ENCODE measurements around the gene DNAH14. TPM values are rescaled to one million over a fixed set of nuclear protein-coding genes. Genes with fewer than 3 reads are reported as not detected.
"Not testable (repeated sequence)": the region's sequence is repeated elsewhere in the genome, so short reads cannot be mapped to it uniquely, and the experiment has no call there.

The DNAH14 gene
- total RNA-seq, 2 experiments from 2014 or later: not detected

- H3K4me3 Mint-ChIP-seq: no peak overlapping the region
- no peaks in the 10 kb centered on the region for H3K4me1 Mint-ChIP-seq (ENCODE audit: low read depth)
- H3K36me3 Mint-ChIP-seq (ENCODE audit: low read depth): no peaks in the 10 kb centered on the region
- DNase-seq (no peak), ATAC-seq (no peak)
- H3K27me3 Mint-ChIP-seq (ENCODE audit: low read depth): peaks cover 2% of the 10 kb centered on the region
- no peak overlapping the region for H3K27ac Mint-ChIP-seq
- ChIA-PET POLR2A (no interaction called here), CTCF (no interaction called here)
- H3K9me3 Mint-ChIP-seq (ENCODE audit: insufficient read depth): no peaks in the 10 kb centered on the region
These were observed 30.2 kb downstream of the DNAH14 start for GRCh38 chr1:224959656-224960055.

- no peak for ATAC-seq
- POLR2A ChIA-PET: no interaction called here
- Mint-ChIP-seq H3K27ac (no peak overlapping the region), H3K36me3 (ENCODE audit: low read depth) (no peaks in the 10 kb centered on the region), H3K4me3 (no peak overlapping the region), H3K4me1 (ENCODE audit: low read depth) (peaks cover 6% of the 10 kb centered on the region), H3K9me3 (ENCODE audit: insufficient read depth) (no peaks in the 10 kb centered on the region), H3K27me3 (ENCODE audit: low read depth) (peaks cover 2% of the 10 kb centered on the region)
- DNase-seq: no peak
- CTCF ChIA-PET: no interaction called here
These were observed 50.7 kb downstream of the DNAH14 start for GRCh38 chr1:224980181-224980580.

- H3K4me1 Mint-ChIP-seq (ENCODE audit: low read depth); H3K36me3 Mint-ChIP-seq (ENCODE audit: low read depth); H3K27me3 Mint-ChIP-seq (ENCODE audit: low read depth); H3K4me3 Mint-ChIP-seq; POLR2A ChIA-PET; H3K27ac Mint-ChIP-seq; ATAC-seq; H3K9me3 Mint-ChIP-seq (ENCODE audit: insufficient read depth); DNase-seq; CTCF ChIA-PET: not testable (repeated sequence)
These were observed 52.5 kb downstream of the DNAH14 start for GRCh38 chr1:224981922-224982354.

GRCh38 chr1:224988042-224988441, 58.6 kb downstream of the DNAH14 start:
- ATAC-seq: no peak
- peaks cover 2% of the 10 kb centered on the region for H3K27me3 Mint-ChIP-seq (ENCODE audit: low read depth)
- H3K9me3 Mint-ChIP-seq (ENCODE audit: insufficient read depth): no peaks in the 10 kb centered on the region
- ChIA-PET CTCF (no interaction called here), POLR2A (no interaction called here)
- no peak for DNase-seq
- no peak overlapping the region for H3K27ac Mint-ChIP-seq
- H3K4me1 Mint-ChIP-seq (ENCODE audit: low read depth): no peaks in the 10 kb centered on the region
- no peaks in the 10 kb centered on the region for H3K36me3 Mint-ChIP-seq (ENCODE audit: low read depth)
- H3K4me3 Mint-ChIP-seq: no peak overlapping the region

GRCh38 chr1:224989615-224990014, 60.1 kb downstream of the DNAH14 start:
- Mint-ChIP-seq H3K4me3 (no peak overlapping the region), H3K27ac (no peak overlapping the region), H3K9me3 (ENCODE audit: insufficient read depth) (peaks cover under 1% of the 10 kb centered on the region), H3K36me3 (ENCODE audit: low read depth) (no peaks in the 10 kb centered on the region), H3K27me3 (ENCODE audit: low read depth) (no peaks in the 10 kb centered on the region), H3K4me1 (ENCODE audit: low read depth) (no peaks in the 10 kb centered on the region)
- ATAC-seq (no peak), DNase-seq (no peak)
- ChIA-PET CTCF (interaction anchor here (1.0 kb wide), 1 partner anchor 67 kb away, joined by 4 read pairs; no protein-coding TSS in a partner anchor), POLR2A (no interaction called here)

GRCh38 chr1:224991550-224991949, 62.1 kb downstream of the DNAH14 start:
- ATAC-seq; H3K27me3 Mint-ChIP-seq (ENCODE audit: low read depth); H3K4me3 Mint-ChIP-seq; H3K4me1 Mint-ChIP-seq (ENCODE audit: low read depth); H3K27ac Mint-ChIP-seq; CTCF ChIA-PET; H3K9me3 Mint-ChIP-seq (ENCODE audit: insufficient read depth); DNase-seq; POLR2A ChIA-PET; H3K36me3 Mint-ChIP-seq (ENCODE audit: low read depth): not testable (repeated sequence)

GRCh38 chr1:224995602-224996001, 66.1 kb downstream of the DNAH14 start:
- CTCF ChIA-PET: no interaction called here
- H3K36me3 Mint-ChIP-seq (ENCODE audit: low read depth): no peaks in the 10 kb centered on the region
- no peak overlapping the region for H3K4me3 Mint-ChIP-seq
- H3K9me3 Mint-ChIP-seq (ENCODE audit: insufficient read depth): peaks cover 5% of the 10 kb centered on the region
- H3K27ac Mint-ChIP-seq: no peak overlapping the region
- POLR2A ChIA-PET: interaction anchor here (0.7 kb wide), 1 partner anchor 257 kb away, joined by 3 read pairs; no protein-coding TSS in a partner anchor
- DNase-seq (no peak), ATAC-seq (no peak)
- no peaks in the 10 kb centered on the region for H3K27me3 Mint-ChIP-seq (ENCODE audit: low read depth)
- H3K4me1 Mint-ChIP-seq (ENCODE audit: low read depth): no peaks in the 10 kb centered on the region

GRCh38 chr1:224996266-224996665, 66.8 kb downstream of the DNAH14 start:
- CTCF ChIA-PET: no interaction called here
- Mint-ChIP-seq H3K4me1 (ENCODE audit: low read depth) (no peaks in the 10 kb centered on the region), H3K36me3 (ENCODE audit: low read depth) (no peaks in the 10 kb centered on the region), H3K9me3 (ENCODE audit: insufficient read depth) (peaks cover 5% of the 10 kb centered on the region), H3K4me3 (no peak overlapping the region), H3K27ac (no peak overlapping the region), H3K27me3 (ENCODE audit: low read depth) (no peaks in the 10 kb centered on the region)
- DNase-seq: no peak
- no peak for ATAC-seq
- POLR2A ChIA-PET: interaction anchor here (0.7 kb wide), 1 partner anchor 257 kb away, joined by 3 read pairs; no protein-coding TSS in a partner anchor

GRCh38 chr1:224998185-224998584, 68.7 kb downstream of the DNAH14 start:
- Mint-ChIP-seq H3K4me1 (ENCODE audit: low read depth) (no peaks in the 10 kb centered on the region), H3K9me3 (ENCODE audit: insufficient read depth) (peaks cover 5% of the 10 kb centered on the region), H3K27ac (no peak overlapping the region), H3K27me3 (ENCODE audit: low read depth) (no peaks in the 10 kb centered on the region), H3K4me3 (no peak overlapping the region), H3K36me3 (ENCODE audit: low read depth) (no peaks in the 10 kb centered on the region)
- no peak for ATAC-seq
- ChIA-PET POLR2A (no interaction called here), CTCF (no interaction called here)
- DNase-seq: no peak

- H3K4me1 Mint-ChIP-seq (ENCODE audit: low read depth): no peaks in the 10 kb centered on the region
- ATAC-seq (no peak), DNase-seq (no peak)
- no peak overlapping the region for H3K4me3 Mint-ChIP-seq
- ChIA-PET POLR2A (no interaction called here), CTCF (no interaction called here)
- H3K36me3 Mint-ChIP-seq (ENCODE audit: low read depth): no peaks in the 10 kb centered on the region
- no peaks in the 10 kb centered on the region for H3K27me3 Mint-ChIP-seq (ENCODE audit: low read depth)
- H3K9me3 Mint-ChIP-seq (ENCODE audit: insufficient read depth): peaks cover 3% of the 10 kb centered on the region
- no peak overlapping the region for H3K27ac Mint-ChIP-seq
These were observed 74.9 kb downstream of the DNAH14 start for GRCh38 chr1:225004396-225004795.

GRCh38 chr1:225006352-225006751, 76.9 kb downstream of the DNAH14 start:
- H3K4me3 Mint-ChIP-seq; CTCF ChIA-PET; H3K4me1 Mint-ChIP-seq (ENCODE audit: low read depth); POLR2A ChIA-PET; DNase-seq; H3K9me3 Mint-ChIP-seq (ENCODE audit: insufficient read depth); H3K36me3 Mint-ChIP-seq (ENCODE audit: low read depth); H3K27ac Mint-ChIP-seq; H3K27me3 Mint-ChIP-seq (ENCODE audit: low read depth); ATAC-seq: not testable (repeated sequence)

GRCh38 chr1:225008050-225008449, 78.6 kb downstream of the DNAH14 start:
- H3K27ac Mint-ChIP-seq; CTCF ChIA-PET; H3K27me3 Mint-ChIP-seq (ENCODE audit: low read depth); H3K9me3 Mint-ChIP-seq (ENCODE audit: insufficient read depth); POLR2A ChIA-PET; H3K4me1 Mint-ChIP-seq (ENCODE audit: low read depth); H3K4me3 Mint-ChIP-seq; H3K36me3 Mint-ChIP-seq (ENCODE audit: low read depth); DNase-seq; ATAC-seq: not testable (repeated sequence)

- H3K27me3 Mint-ChIP-seq (ENCODE audit: low read depth): no peaks in the 10 kb centered on the region
- H3K9me3 Mint-ChIP-seq (ENCODE audit: insufficient read depth): no peaks in the 10 kb centered on the region
- ChIA-PET POLR2A (no interaction called here), CTCF (no interaction called here)
- no peaks in the 10 kb centered on the region for H3K4me1 Mint-ChIP-seq (ENCODE audit: low read depth)
- H3K27ac Mint-ChIP-seq: no peak overlapping the region
- no peak overlapping the region for H3K4me3 Mint-ChIP-seq
- DNase-seq (no peak), ATAC-seq (no peak)
- H3K36me3 Mint-ChIP-seq (ENCODE audit: low read depth): no peaks in the 10 kb centered on the region
These were observed 91.6 kb downstream of the DNAH14 start for GRCh38 chr1:225021037-225021436.

Data from activated CD8-positive, alpha-beta T cell treated with anti-CD3 and anti-CD28 coated beads, Interleukin-2, amount 10 ng/mL, durations not matched to agents 7 days and 5 days (primary cell).